Motor neuron (in vitro differentiated cells): ENCODE data around the gene SAMD14. TPM values are rescaled to one million over a fixed set of nuclear protein-coding genes. Genes with fewer than 3 reads are reported as not detected.

Experiments
- ATAC-seq, 8 experiments: fragments of 200-7000 bp; cut with Tn5 transposase; replicated peaks in 6 of 8; 2 replicates each; pipeline ENCODE4 v1.8.0; 2021; ENCODE audit warnings: mild to moderate bottlenecking in 8 of 8, moderate library complexity in 8 of 8
- H3K27ac ChIP-seq, 2 donors: fragments of 250-450 bp; sonication (Bioruptor Pico); 2 replicates each; pipeline ENCODE4 v1.9.0; 2021; ENCODE audit warnings: antibody characterized with exemption in 2 of 2, mild to moderate bottlenecking in 2 of 2, moderate library complexity in 1 of 2
- H3K4me1 ChIP-seq, 2 donors: fragments of 250-450 bp; sonication (Bioruptor Pico); replicated peaks in 1 of 2; 2 replicates each; pipeline ENCODE4 v1.6.1; 2021; ENCODE audit warnings: antibody characterized with exemption in 2 of 2, mild to moderate bottlenecking in 2 of 2, moderate library complexity in 1 of 2
- H3K4me3 ChIP-seq, 5 donors: fragments of 250-450 bp; sonication (Bioruptor Pico); 2 replicates each; pipeline ENCODE4 v1.9.0; 2021; ENCODE audit warnings: antibody characterized with exemption in 5 of 5, mild to moderate bottlenecking in 5 of 5, moderate library complexity in 4 of 5
- WGBS, 10 experiments: fragments of 450-650 bp; shearing (Covaris generic); methylation state at CpG; one replicate each; pipeline ENCODE4 v1.0.0; 2022; 5-methylcytosine and 5-hydroxymethylcytosine counted together
- in situ Hi-C, 9 experiments: fragments of 400-800 bp; cut with MboI; loops; one replicate each; pipeline ENCODE4 v1.15.0; 2021; ENCODE audit warnings: low sequenced_read_pairs in 9 of 9, low pct_unique_long_range_greater_than_20kb in 2 of 9; ENCODE audit not compliant: unreplicated experiment in 9 of 9
- total RNA-seq, 8 experiments: library from RNA; unstranded; fragments of 300-600 nt; gene quantifications; 2 replicates each; pipeline versions ENCODE4 v1.2.3 to v1.2.4, GENCODE V29; 2022

Gene SAMD14
- total RNA-seq, 8 experiments from 2014 or later = 2.1 to 19.4 (median 10.8) TPM

DNA sequence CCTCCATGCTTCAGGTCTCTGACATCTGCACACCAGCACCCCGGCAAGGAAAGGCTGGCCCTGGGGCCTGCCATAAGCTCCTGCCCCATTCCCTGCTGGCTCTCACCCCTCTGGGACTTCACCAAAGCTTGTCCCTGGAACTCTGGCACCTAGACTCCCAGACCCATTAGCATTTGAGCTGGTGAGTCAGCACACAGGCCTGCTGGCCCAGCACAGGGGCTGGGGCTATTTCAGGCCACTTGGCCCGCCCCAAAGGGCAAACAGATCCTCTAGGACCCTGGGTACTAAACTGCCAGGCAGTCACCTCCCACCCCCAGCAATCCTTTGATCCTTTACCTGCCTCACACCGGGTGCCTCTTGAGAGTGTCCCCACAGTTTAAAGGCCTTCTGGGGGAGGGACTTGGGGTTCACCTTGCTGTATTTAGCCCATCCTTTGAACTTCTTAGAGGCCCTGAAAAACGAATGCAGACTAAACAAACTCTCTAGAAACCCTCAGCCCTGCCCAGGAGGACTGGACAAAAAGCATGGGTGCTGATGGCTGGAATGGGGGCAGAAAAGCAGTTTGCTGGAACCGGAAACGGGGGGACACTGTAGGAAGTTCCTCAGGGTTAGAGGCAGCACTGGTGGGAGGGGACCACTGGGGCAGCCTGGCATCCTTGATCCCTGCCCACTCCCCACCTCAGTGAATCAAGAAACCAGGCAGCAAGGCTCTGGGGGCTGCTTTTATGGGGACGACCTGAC lies 3.2 kb upstream of the SAMD14 start:
- WGBS, 10 experiments = 0 to 60% (median 30%) methylated on average over 1 to 4 of the region's 7 CpGs; no CpG with 5 or more reads in 6 of the 10 experiments

DNA sequence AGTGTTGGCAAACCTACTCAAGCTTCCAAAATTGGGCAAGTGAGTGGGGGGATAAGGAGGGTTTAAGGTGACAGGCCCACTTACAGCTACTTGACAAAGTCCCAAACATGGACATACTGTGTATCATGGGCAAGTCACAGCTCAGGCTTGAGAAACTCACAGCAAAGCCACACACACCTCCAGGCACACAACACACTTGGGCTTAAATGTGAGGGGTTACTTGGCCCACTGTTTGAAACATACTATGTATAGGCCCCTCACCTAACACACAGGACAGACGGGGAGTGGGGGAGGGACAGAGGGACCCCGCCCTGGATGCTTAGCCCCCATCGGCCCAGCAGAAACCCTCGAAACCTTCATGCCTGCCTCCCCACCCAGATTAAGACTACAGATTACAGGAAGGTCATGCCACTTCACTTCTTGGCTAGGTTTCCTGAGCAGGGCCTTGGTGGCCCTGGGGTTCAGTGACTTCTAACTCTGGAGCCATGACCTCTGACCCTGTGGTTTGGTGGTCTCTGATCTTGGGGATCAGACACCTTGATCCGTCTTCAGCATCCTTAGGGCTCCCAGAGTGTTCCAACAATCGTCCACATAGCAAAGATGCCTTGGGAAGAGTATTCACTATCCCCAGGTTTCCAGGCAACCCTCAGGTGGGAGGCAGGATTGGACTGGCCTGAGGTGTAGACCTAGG lies 2.3 kb upstream of the SAMD14 start:
- ATAC-seq = no peak
- in situ Hi-C loops = no loop called here
- no peak overlapping the region for H3K27ac ChIP-seq
- no peak overlapping the region for H3K4me3 ChIP-seq
- 80 to 100% methylated on average over 1 to 3 of the region's 6 CpGs; no CpG with 5 or more reads in 8 of the 10 experiments for WGBS, 10 experiments
- H3K4me1 ChIP-seq = peaks cover 34% of the 10 kb centered on the region in 2 donors

More for the DNA sequence above, 3.2 kb upstream of the SAMD14 start:
- Histone ChIP-seq H3K4me3 (no peak overlapping the region), H3K4me1 (peaks cover 29 to 34% of the 10 kb centered on the region in 2 donors), H3K27ac (peak overlapping the region in 1 of 2 donors; percentile 49)
- ATAC-seq = peak in 3 of 8 experiments; percentile 34 to 53 (median 37)
- in situ Hi-C loops = no loop called here

DNA sequence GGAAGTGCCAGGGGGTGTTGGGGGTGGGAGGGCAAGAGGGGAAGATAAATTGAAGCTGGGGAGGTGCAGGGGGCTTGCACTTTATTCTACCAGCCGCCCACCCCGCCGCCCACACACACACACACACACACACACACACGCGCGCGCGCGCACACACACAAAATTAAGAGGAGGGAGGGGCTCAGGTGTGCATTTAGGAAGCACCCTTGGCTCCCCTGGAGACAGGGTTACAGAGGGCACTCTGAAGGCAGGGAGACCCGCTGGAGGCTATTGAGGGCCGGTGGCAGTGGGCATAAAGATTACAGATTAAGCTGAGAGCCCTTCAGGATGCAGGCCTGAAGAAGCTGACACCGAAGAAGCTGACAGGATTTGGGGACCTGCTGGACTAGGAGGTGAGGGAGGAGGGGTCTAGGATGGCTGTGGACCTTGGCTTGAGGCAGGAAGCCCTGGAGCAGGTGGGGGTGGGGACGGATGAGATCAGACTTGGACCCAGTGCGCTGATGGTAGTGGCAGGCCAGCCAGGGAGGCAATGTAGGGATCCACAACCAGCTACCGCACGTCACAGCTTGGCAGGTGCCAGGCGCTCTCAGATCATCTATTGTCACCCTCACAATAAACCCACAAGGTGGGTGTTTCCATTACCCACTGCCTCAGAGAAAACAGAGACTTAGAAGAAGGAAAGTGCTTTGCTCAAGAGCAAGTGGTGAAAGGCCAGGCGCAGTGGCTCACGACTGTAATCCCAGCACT lies 772 bp upstream of the SAMD14 start:
- H3K4me3 ChIP-seq = peak overlapping the region; percentile 42 to 67 (median 61)
- peak overlapping the region; percentile 92 to 97 for H3K27ac ChIP-seq
- ATAC-seq = peak in 1 of 8 experiments; percentile 2
- in situ Hi-C loops = no loop called here
- peaks cover 34% of the 10 kb centered on the region in 2 donors for H3K4me1 ChIP-seq
- whole genome bisulfite sequencing, 10 experiments = 40 to 100% (median 80%) methylated on average over 1 to 4 of the region's 19 CpGs; no CpG with 5 or more reads in 4 of the 10 experiments

GRCh38 chr17:50129353-50129727 lies 620 bp downstream of the SAMD14 start:
- in situ Hi-C loops = no loop called here
- Histone ChIP-seq H3K4me1 (peaks cover 29 to 31% of the 10 kb centered on the region in 2 donors), H3K27ac (peak overlapping the region; percentile 92 to 97), H3K4me3 (peak overlapping the region; percentile 42 to 67 (median 61))
- no CpG with 5 or more reads among the region's 31 CpGs for WGBS, 10 experiments
- ATAC-seq = peak in 6 of 8 experiments; percentile 9 to 77 (median 74)

GRCh38 chr17:50128441-50129352 lies 1.3 kb downstream of the SAMD14 start:
- in situ Hi-C loops = no loop called here
- WGBS, 10 experiments = 0 to 41% (median 14%) methylated on average over 2 to 6 of the region's 32 CpGs; no CpG with 5 or more reads in 6 of the 10 experiments
- Histone ChIP-seq H3K27ac (peak overlapping the region; percentile 92 to 97), H3K4me1 (peaks cover 28 to 31% of the 10 kb centered on the region in 2 donors), H3K4me3 (peak overlapping the region; percentile 42 to 67 (median 61))
- ATAC-seq = peak in 3 of 8 experiments; percentile 1 to 5 (median 5)

DNA sequence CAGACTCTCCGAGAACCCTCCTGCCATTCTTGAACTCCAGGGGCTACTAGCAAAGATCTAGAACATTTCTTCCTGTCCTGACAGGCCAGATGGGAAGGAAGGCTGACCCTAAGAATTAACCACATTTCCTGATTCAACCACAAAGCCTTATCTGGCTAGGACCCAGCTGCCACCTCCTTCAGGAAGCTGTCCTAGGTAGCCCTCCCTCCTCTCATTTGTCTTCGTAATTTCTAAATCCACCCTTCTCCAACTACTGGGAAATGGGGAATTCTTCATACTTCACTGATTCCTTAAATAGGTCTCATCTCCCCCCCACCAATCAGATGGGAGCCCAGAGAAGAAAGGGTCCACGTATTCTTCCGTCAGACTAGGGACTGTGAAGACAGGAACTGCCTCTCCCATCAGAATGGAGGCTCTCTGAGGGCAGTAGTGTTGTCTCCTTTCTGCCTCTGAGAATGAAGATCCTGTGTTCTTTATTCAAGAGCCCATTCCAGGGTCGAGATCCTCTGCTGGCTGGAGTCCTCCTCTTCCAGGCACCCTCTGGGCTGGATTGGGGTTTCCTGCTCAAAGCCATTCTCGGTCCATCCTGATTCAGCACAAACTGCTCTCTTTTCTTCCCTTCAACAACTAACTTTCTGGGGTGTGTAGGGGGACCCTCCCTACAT lies 2.1 kb downstream of the SAMD14 start:
- peak overlapping the region in 1 of 2 donors; percentile 97 for H3K27ac ChIP-seq
- no peak for ATAC-seq
- 0 to 100% (median 94%) methylated on average over 1 to 5 of the region's 6 CpGs; no CpG with 5 or more reads in 3 of the 10 experiments for WGBS, 10 experiments
- H3K4me1 ChIP-seq = peaks cover 27 to 33% of the 10 kb centered on the region in 2 donors
- H3K4me3 ChIP-seq = no peak overlapping the region
- in situ Hi-C loops = no loop called here

- H3K4me1 ChIP-seq = peaks cover 20 to 26% of the 10 kb centered on the region in 2 donors
- no peak overlapping the region for H3K27ac ChIP-seq
- WGBS, 10 experiments = 80 to 100% (median 100%) methylated on average over 1 to 2 of the region's 4 CpGs; no CpG with 5 or more reads in 4 of the 10 experiments
- H3K4me3 ChIP-seq = no peak overlapping the region
- no peak for ATAC-seq
- in situ Hi-C loops = no loop called here
Measured at GRCh38 chr17:50125420-50125997, 4.5 kb downstream of the SAMD14 start.

GRCh38 chr17:50123649-50124349 lies 6.2 kb downstream of the SAMD14 start:
- peak; percentile 60 to 95 (median 85) for ATAC-seq
- WGBS, 10 experiments = 0 to 75% (median 48%) methylated on average over 1 to 5 of the region's 12 CpGs; no CpG with 5 or more reads in 3 of the 10 experiments
- in situ Hi-C loops = no loop called here
- Histone ChIP-seq H3K27ac (peak overlapping the region; percentile 60 to 67), H3K4me1 (peaks cover 19 to 25% of the 10 kb centered on the region in 2 donors), H3K4me3 (no peak overlapping the region)

GRCh38 chr17:50122945-50123344 lies 7.0 kb downstream of the SAMD14 start:
- peak in 1 of 8 experiments; percentile 6 for ATAC-seq
- 80% methylated on average over 1 of the region's 3 CpGs; no CpG with 5 or more reads in 8 of the 10 experiments for WGBS, 10 experiments
- Histone ChIP-seq H3K4me3 (no peak overlapping the region), H3K27ac (peak overlapping the region in 1 of 2 donors; percentile 67), H3K4me1 (peaks cover 14 to 19% of the 10 kb centered on the region in 2 donors)
- in situ Hi-C loops = no loop called here

GRCh38 chr17:50120475-50121253 lies 9.3 kb downstream of the SAMD14 start:
- H3K4me1 ChIP-seq = peaks cover 16 to 18% of the 10 kb centered on the region in 2 donors
- in situ Hi-C loops = no loop called here
- no peak overlapping the region for H3K4me3 ChIP-seq
- no peak for ATAC-seq
- WGBS, 10 experiments = 56 to 100% (median 84%) methylated on average over 1 to 5 of the region's 7 CpGs; no CpG with 5 or more reads in 1 of the 10 experiments
- H3K27ac ChIP-seq = no peak overlapping the region
